A549 (cell line): ENCODE measurements around the gene TSC22D3. TPM values are rescaled to one million over a fixed set of nuclear protein-coding genes. Genes with fewer than 3 reads are reported as not detected.

ENCODE experiments used
- ATAC-seq, 2 experiments: fragments of 200-7000 bp in 1 of 2; fragments of >200 bp in 1 of 2; cut with Nextera tagmentation in 1 of 2; cut with Tn5 transposase in 1 of 2; 3 replicates each; pipeline versions ENCODE4 v1.8.0 to v1.9.1; 2018 to 2020; ENCODE audit warnings: mild to moderate bottlenecking in 1 of 2, moderate library complexity in 1 of 2
- CTCF ChIA-PET: fragments of 300-600 bp; sonication (Branson Sonifier 250); formaldehyde crosslinking; extraction: SDS; loops from one replicate; lab custom pipeline; 2021; ENCODE audit warnings: antibody characterized with exemption, inconsistent platforms; lab: Yijun Ruan, JAX
- POLR2A ChIA-PET: fragments of 350-600 bp; formaldehyde crosslinking; extraction: SDS; loops from one replicate; lab custom pipeline; 2021; ENCODE audit warnings: antibody characterized with exemption, inconsistent platforms; lab: Yijun Ruan, JAX
- DNase-seq, 2 experiments: peaks; one replicate each; pipeline versions ENCODE4 v3.0.0 to v3.0.0-alpha.2; 2011 to 2016; ENCODE audit warnings: low read depth in 1 of 2, low spot score in 1 of 2
- FAIRE-seq: peaks from 2 replicates; lab custom pipeline; 2011; peaks lifted over from hg19 to GRCh38; lab: Jason Lieb, UNC
- H3K27ac ChIP-seq, 2 experiments: fragments of >200 bp; sonication (Bioruptor Twin); formaldehyde crosslinking; 3 replicates each; pipeline ENCODE4 v1.5.1; 2016 to 2017
- H3K4me1 ChIP-seq: fragments of >200 bp; sonication (Bioruptor Twin); formaldehyde crosslinking; 3 replicates; pipeline ENCODE4 v1.6.1; 2016
- H3K4me2 ChIP-seq: fragments of >200 bp; sonication (Bioruptor Twin); formaldehyde crosslinking; 3 replicates; pipeline ENCODE4 v1.6.1; 2016
- H3K4me3 ChIP-seq: fragments of >200 bp; sonication (Bioruptor Twin); formaldehyde crosslinking; 3 replicates; pipeline ENCODE4 v1.5.1; 2016
- H3K9me3 ChIP-seq: fragments of >200 bp; sonication (Bioruptor Twin); formaldehyde crosslinking; 3 replicates; pipeline ENCODE4 v1.6.1; 2016
- CBX2 ChIP-seq: fragments of 200-600 bp; sonication (generic); IDR thresholded peaks from 2 replicates; pipeline ENCODE4 v1.6.1; 2016; ENCODE audit warnings: low read depth, mild to moderate bottlenecking, borderline replicate concordance
- CHD2 ChIP-seq: fragments of 150-350 bp; IDR thresholded peaks from 2 replicates; pipeline ENCODE4 v1.6.1; 2014; ENCODE audit warnings: low read length; ENCODE audit not compliant: partially characterized antibody
- CTCF ChIP-seq: fragments of >200 bp; sonication (Bioruptor Twin); formaldehyde crosslinking; IDR thresholded peaks from 3 replicates; pipeline ENCODE4 v1.5.1; 2016
- FOSB ChIP-seq: fragments of 250-450 bp; sonication (Bioruptor Pico); IDR thresholded peaks from 2 replicates; pipeline ENCODE4 v1.5.0; 2020; ENCODE audit warnings: mild to moderate bottlenecking, moderate library complexity
- FOSL2 ChIP-seq, 2 experiments: fragments of 450-650 bp in 1 of 2; fragments of >200 bp in 1 of 2; sonication (Bioruptor Twin) in 1 of 2; formaldehyde crosslinking; IDR thresholded peaks; 2 replicates each; pipeline versions ENCODE4 v1.5.0 to v1.6.1; 2016 to 2020; ENCODE audit warnings: mild to moderate bottlenecking in 1 of 2, moderate library complexity in 1 of 2
- FOXS1 ChIP-seq: fragments of 250-450 bp; sonication (Bioruptor Pico); IDR thresholded peaks from 2 replicates; pipeline ENCODE4 v1.5.0; 2020; ENCODE audit warnings: mild to moderate bottlenecking, moderate library complexity
- HEYL ChIP-seq: fragments of 250-450 bp; sonication (Bioruptor Pico); IDR thresholded peaks from 2 replicates; pipeline ENCODE4 v1.8.0; 2021; ENCODE audit warnings: mild to moderate bottlenecking, moderate library complexity
- MAFK ChIP-seq: fragments of 450-650 bp; IDR thresholded peaks from 2 replicates; pipeline ENCODE4 v1.6.1; 2014; ENCODE audit not compliant: partially characterized antibody
- NFE2L2 ChIP-seq: fragments of 150-350 bp; conservative IDR thresholded peaks from 2 replicates; pipeline ENCODE4 v1.6.1; 2014; ENCODE audit warnings: low read length
- NPAS2 ChIP-seq: fragments of 250-450 bp; sonication (Bioruptor Pico); IDR thresholded peaks from 2 replicates; pipeline ENCODE4 v1.8.0; 2022; ENCODE audit warnings: mild to moderate bottlenecking, moderate library complexity, borderline replicate concordance
- NR3C1 ChIP-seq: fragments of >200 bp; sonication (Bioruptor Twin); formaldehyde crosslinking; IDR thresholded peaks from 3 replicates; pipeline ENCODE4 v1.6.1; 2017
- POLR2A ChIP-seq: IDR thresholded peaks from 2 replicates; pipeline ENCODE4 v1.6.1; 2012; ENCODE audit warnings: mild to moderate bottlenecking, low read length
- POLR2AphosphoS2 ChIP-seq: conservative IDR thresholded peaks from 2 replicates; pipeline ENCODE4 v1.6.1; 2012; ENCODE audit warnings: low read length, improper control_type of control experiment, inconsistent platforms
- RARB ChIP-seq: fragments of 250-450 bp; sonication (Bioruptor Pico); IDR thresholded peaks from 2 replicates; pipeline ENCODE4 v1.8.0; 2021; ENCODE audit warnings: mild to moderate bottlenecking, moderate library complexity
- SMC3 ChIP-seq: fragments of >200 bp; sonication (Bioruptor Twin); formaldehyde crosslinking; IDR thresholded peaks from 3 replicates; pipeline ENCODE4 v1.6.1; 2018; ENCODE audit warnings: inconsistent platforms
- SREBF2 ChIP-seq: fragments of 450-650 bp; IDR thresholded peaks from 2 replicates; pipeline ENCODE4 v1.6.1; 2014; ENCODE audit warnings: mild to moderate bottlenecking, moderate library complexity
- TP53 ChIP-seq: fragments of 250-450 bp; sonication (Bioruptor Pico); IDR thresholded peaks from 2 replicates; pipeline ENCODE4 v1.5.0; 2021; ENCODE audit warnings: mild to moderate bottlenecking, moderate library complexity
- USF2 ChIP-seq: fragments of 450-650 bp; IDR thresholded peaks from 2 replicates; pipeline ENCODE4 v1.6.1; 2014; ENCODE audit warnings: antibody characterized with exemption
- ZC3H11A ChIP-seq: fragments of 450-650 bp; IDR thresholded peaks from 2 replicates; pipeline ENCODE4 v1.6.1; 2014; ENCODE audit warnings: antibody characterized with exemption, mild to moderate bottlenecking
- WGBS: methylation state at CpG from one replicate; pipeline ENCODE4 v1.1.6; 2017; ENCODE audit errors: missing lambda C conversion rate; 5-methylcytosine and 5-hydroxymethylcytosine counted together
- polyA plus RNA-seq, 4 experiments: library from polyadenylated mRNA; depleted of rRNA in 3 of 4; stranded (reverse); fragments of >200 nt; fragmentation: RNase III in 1 of 4; extraction: RNeasy Plus Mini Kit Qiagen cat#74134 plus additional on column Dnase treatment in 1 of 4; gene quantifications; 2 replicates in 3 of 4; 3 replicates in 1 of 4; pipeline ENCODE4 v1.2.3, GENCODE V29; 2011 to 2017
- TF ChIP-seq, protein P1 (sequence below): fragments of >200 bp; sonication (Bioruptor Twin); formaldehyde crosslinking; IDR thresholded peaks from 3 replicates; pipeline ENCODE4 v1.6.1; 2016

TSC22D3 gene
- polyA plus RNA-seq, 2 of the 4 experiments (the other 2 are of a cell fraction): 12.2 to 65.4 TPM

DNA sequence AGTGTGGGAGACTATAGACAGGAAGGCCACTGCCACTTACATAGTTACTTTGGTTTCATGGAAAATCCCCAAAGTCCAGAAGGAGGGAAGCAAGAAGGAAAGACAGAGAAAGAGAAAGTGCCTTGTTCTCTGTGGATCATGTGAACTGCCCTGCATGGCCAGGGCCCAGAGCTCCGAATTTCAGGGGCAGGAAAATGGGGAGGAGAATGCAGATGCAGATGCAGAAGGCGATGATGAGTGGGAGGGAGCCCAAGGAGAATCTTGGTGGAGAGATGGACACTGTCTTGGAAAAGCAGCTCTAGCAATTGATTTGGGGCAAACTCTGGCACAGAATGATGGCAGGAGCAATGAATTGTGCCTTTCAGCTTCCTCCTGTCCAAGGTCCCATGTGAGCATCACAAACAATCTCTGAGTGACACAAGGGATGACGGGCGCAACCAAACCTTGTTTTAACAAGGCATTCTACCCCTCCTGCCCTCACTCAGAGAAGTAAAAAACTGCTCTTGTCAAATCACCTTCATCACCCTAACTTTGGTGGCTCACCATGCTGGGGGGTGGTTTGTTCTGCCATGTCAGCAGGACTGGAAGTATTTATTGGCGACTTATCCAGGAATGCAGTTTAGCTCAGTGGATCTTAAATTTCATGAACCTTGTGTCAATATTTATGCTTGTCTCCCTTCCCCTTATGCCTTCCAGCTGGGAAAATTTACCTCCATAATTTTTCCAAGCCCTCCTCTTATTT, 53.5 kb downstream of the TSC22D3 start:
- peaks cover 46% of the 10 kb centered on the region for H3K4me1 ChIP-seq
- no peak for ATAC-seq

GRCh38 chrX:107721318-107721717, 54.3 kb downstream of the TSC22D3 start:
- CTCF ChIA-PET: interaction anchor here (1.2 to 9.8 kb wide), 5 partner anchors 8 to 62 kb away, joined by 3 to 92 read pairs (median 54); partner anchors contain the start of genes NCBP2L and TSC22D3

More for the DNA sequence above, 53.5 kb downstream of the TSC22D3 start:
- DNase-seq (no peak), FAIRE-seq (no peak)
- Histone ChIP-seq H3K9me3 (no peaks in the 10 kb centered on the region), H3K4me2 (no peak overlapping the region), H3K27ac (peak overlapping the region; percentile 15 to 42; a peak in 2 of 6 replicates), H3K4me3 (no peak overlapping the region)
- peak; percentile 23 for TF ChIP-seq MAFK
- no peak for TF ChIP-seq NPAS2 (CRISPR knock-in tag)
- CTCF ChIA-PET: interaction anchor here (1.2 to 9.8 kb wide), 3 partner anchors 7 to 47 kb away, joined by 3 to 92 read pairs (median 5); no protein-coding TSS in a partner anchor
- 72% methylated on average over 5 of the region's 5 CpGs for WGBS
- POLR2A ChIA-PET: no interaction called here

More at GRCh38 chrX:107721318-107721717, 54.3 kb downstream of the TSC22D3 start:
- POLR2A ChIA-PET: no interaction called here
- Histone ChIP-seq H3K27ac (peak overlapping the region; percentile 21 to 53; a peak in 2 of 6 replicates), H3K9me3 (no peaks in the 10 kb centered on the region), H3K4me2 (no peak overlapping the region), H3K4me3 (no peak overlapping the region), H3K4me1 (peaks cover 39% of the 10 kb centered on the region)
- WGBS: 91% methylated on average over 9 of the region's 9 CpGs
- no peak for DNase-seq
- FAIRE-seq: no peak
- TF ChIP-seq POLR2AphosphoS2 (no peak), CTCF (no peak), NPAS2 (CRISPR knock-in tag) (no peak), ZC3H11A (no peak), NFE2L2 (no peak), USF2 (no peak), FOSL2 (IDR thresholded peaks at IDR 0.05) (no peak), FOSL2 (CRISPR knock-in tag; IDR thresholded peaks at IDR 0.05) (no peak), SMC3 (no peak), FOSB (no peak), MAFK (no peak), SREBF2 (no peak), FOXS1 (CRISPR knock-in tag) (no peak), TP53 (CRISPR knock-in tag) (no peak), POLR2A (no peak), RARB (CRISPR knock-in tag) (no peak), CBX2 (no peak), NR3C1 (no peak), HEYL (CRISPR knock-in tag) (no peak), CHD2 (no peak)
- TF ChIP-seq, protein P1, sequence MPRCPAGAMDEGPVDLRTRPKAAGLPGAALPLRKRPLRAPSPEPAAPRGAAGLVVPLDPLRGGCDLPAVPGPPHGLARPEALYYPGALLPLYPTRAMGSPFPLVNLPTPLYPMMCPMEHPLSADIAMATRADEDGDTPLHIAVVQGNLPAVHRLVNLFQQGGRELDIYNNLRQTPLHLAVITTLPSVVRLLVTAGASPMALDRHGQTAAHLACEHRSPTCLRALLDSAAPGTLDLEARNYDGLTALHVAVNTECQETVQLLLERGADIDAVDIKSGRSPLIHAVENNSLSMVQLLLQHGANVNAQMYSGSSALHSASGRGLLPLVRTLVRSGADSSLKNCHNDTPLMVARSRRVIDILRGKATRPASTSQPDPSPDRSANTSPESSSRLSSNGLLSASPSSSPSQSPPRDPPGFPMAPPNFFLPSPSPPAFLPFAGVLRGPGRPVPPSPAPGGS: no peak
- no peak for ATAC-seq
